GM18951 (cell line): ENCODE measurements around the gene PSMD11.

Experiments used
- POLR2A ChIP-seq: IDR thresholded peaks from 4 replicates; pipeline ENCODE4 v1.6.1; 2011; ENCODE audit warnings: mild to moderate bottlenecking; ENCODE audit not compliant: insufficient read length, insufficient read depth; ENCODE audit errors: extremely low read depth
- in situ Hi-C: fragments of 300-500 bp; cut with MboI; formaldehyde crosslinking; loops from one replicate; pipeline ENCODE4 v1.12.0; 2022; ENCODE audit warnings: low sequenced_read_pairs, mixed read lengths, inconsistent platforms; ENCODE audit not compliant: unreplicated experiment

Gene PSMD11

DNA sequence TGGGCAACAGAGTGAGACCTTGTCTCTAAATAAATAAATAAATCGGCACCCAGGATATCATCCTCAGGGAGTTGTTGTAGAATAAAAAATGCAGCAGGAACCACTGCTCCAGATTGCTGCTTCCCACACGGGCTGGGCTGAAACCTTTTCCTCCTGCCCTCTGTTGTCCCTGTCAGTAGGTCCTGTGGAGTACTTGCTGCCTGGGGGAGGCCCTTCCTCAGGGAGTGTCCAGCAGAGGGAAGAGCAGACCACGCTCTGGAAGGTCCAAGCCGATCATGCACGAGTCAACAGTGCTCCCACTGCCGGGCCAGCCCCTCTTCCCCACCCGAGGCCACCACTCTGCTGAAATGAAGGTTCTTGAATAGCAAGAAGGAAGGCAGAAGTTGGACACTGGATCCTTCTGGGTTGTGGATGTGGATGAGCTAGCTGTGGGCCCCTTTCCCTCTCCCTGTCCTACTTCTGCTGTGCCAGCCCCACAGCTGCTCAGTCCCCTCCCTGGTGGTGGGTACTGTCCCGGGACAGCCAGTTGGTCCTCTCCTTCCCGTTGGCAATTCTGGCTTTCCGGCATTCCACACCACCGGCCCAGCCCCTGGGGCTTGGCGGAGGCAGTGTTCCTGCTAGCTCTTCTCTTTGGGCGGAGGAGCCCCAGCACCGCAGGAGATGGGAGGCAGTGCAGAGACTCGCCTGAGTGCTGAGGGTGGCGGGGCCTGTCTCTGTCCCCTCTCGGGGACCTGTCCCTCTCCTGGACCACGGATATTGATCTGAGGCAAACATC lies 53.3 kb downstream of the PSMD11 start:
- in situ Hi-C loops = no loop called here
- TF ChIP-seq POLR2A = no peak

- in situ Hi-C loops = no loop called here
- TF ChIP-seq POLR2A = no peak
Measured at GRCh38 chr17:32498391-32498790, 54.1 kb downstream of the PSMD11 start.

DNA sequence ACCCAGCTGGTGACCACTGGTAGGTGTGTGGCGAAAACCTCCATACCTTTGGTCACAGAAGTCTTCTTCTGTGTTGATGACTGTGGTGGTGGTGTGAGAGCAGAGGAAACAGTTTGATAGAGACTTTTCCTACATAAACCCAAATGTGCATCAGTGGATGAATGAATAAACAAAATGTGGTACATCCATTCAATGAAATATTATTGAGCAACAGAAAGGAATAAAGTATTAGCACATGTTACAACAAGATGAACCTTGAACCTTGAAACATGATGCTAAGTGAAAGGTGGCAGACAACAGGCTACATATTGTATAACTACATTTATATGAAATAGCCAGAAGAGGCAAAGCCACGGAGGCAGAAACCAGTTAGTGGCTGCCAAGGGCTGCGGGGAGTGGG lies 57.7 kb downstream of the PSMD11 start:
- TF ChIP-seq POLR2A = no peak
- in situ Hi-C loops = no loop called here

DNA sequence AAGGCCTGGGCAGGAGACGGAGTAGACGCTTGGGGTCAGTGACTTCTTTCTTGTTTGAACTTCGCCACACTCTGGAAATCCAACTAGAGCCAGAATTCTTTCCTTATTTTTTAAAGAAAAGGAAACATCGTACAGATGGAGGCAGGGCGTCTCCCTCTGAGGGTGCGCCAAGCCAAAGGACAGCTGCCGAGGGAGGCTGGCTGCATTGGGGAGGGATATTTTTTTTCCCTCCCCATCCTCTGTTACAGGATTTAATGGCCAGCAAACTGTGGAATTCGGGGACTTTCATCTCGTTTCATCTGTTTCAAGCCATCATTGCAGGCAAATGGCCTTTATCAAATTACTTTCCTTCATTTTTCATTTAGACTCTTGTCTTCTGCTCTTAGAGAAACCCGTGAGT lies 58.4 kb downstream of the PSMD11 start:
- in situ Hi-C loops = no loop called here
- no peak for TF ChIP-seq POLR2A

GRCh38 chr17:32503251-32504165 lies 59.2 kb downstream of the PSMD11 start:
- TF ChIP-seq POLR2A = no peak
- in situ Hi-C loops = no loop called here

DNA sequence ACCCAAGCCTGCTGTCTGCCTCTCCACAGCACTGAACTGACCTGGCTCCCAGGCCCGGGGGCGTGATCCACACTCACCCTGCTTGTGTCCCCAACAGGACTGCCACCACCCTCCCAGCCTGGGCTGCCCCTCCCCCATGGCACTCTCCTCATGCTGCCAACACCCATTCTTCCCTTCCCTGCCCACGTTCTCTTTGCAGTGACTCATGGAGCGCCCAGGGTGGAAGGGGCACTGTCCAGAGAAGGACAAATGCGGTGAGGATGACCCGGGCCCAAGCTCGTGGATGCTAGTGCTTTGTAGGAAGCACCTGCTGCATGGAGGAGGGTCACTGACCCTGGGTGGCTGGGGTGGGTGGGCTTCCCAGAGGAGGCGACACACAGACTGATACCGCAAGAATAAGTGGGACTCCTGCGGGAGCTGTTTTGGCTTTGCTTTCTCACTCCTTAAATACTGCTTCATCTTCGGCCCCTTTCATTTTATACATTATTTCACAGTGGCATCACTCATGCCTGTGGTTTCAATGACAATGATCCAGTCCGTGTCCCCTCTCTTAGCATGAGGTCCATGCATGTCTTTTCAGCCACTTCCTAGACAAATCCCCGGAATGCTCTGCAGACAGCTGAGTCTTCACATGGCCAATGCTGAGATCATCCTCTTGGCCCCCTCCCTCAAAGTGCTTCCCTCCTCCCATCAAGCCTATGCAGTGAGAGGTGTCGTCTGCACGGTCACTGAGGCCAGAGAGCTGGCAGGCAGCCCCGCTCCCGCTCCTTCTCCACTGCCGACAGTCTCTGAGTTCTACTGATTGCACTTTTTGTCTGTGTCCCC lies 60.1 kb downstream of the PSMD11 start:
- in situ Hi-C loops = no loop called here
- no peak for TF ChIP-seq POLR2A

DNA sequence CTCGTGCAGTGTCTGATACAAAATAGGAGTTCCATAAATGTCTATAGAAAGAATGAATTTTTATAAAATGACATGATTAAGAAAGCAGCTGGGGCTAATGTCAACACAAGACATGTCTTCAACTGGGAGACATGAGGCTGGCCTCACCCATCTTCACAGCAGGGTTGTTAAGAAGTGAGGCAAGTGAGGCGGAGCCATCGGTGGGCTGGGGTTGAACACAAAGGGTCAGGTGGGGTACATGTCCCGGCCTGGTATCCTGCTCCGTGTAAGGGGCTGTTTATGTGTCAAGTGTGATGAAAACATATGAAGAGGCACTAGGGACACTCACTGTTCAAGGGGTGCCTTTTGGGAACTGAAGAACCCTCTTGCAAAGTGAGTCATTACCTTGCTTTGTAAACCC lies 64.6 kb downstream of the PSMD11 start:
- in situ Hi-C loops = no loop called here
- no peak for TF ChIP-seq POLR2A

- TF ChIP-seq POLR2A = no peak
- in situ Hi-C loops = no loop called here
Measured at GRCh38 chr17:32510466-32510865, 66.2 kb downstream of the PSMD11 start.

GRCh38 chr17:32512328-32512727 lies 68.0 kb downstream of the PSMD11 start:
- in situ Hi-C loops = no loop called here
- TF ChIP-seq POLR2A = no peak

GRCh38 chr17:32513579-32513978 lies 69.3 kb downstream of the PSMD11 start:
- in situ Hi-C loops = no loop called here
- TF ChIP-seq POLR2A = no peak

DNA sequence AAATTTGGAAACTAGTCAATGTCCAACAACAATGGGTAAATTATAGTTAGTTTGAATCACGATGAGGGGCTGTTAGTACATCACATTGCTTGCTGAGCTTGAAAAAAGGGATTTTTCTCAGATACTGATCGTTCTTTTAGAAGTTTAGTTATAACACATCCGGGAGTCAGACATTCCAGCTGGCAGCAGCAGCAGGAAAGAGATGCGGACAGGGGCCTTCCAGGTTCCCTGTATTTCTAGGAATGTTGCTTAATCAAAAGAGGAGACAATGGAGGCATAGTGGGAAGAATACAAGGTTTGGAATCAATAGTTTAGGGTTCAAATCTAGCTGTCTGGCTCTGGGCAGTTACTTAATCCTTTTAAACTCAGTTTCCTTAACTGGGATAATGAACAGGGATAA lies 70.3 kb downstream of the PSMD11 start:
- in situ Hi-C loops = no loop called here
- TF ChIP-seq POLR2A = no peak

DNA sequence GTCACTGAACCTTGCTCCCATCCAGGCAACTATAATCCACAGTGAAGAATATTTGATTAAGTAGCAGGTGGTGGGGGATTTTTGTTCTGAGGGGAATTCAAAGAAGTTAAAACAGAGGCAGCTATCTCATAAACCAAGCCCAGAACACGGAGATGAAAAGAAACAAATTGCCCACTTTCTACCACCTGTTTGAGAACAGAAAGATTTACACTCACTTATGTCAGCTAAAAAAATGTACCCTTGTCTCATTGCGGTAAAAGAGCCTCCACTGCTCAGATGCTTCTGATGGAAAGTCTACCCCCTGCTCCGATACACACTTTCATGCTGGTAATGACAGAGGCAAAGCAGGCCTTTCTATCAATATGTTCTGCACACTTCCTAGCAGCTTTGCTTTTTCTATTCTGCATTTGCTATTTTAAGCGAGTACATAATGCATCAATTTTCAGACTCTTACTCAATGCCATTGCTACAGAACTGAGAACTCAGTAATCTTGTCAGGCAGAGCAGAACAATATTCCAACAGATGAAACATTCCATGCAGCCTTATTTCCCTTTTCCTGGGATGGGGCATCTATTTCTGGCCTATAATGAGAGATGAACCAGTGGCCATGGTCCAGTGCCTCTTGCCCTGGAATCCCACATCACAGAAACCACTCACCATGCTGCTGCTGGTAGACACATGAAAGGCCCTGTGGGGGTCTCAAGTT lies 71.5 kb downstream of the PSMD11 start:
- in situ Hi-C loops = no loop called here
- no peak for TF ChIP-seq POLR2A
